ENCODE data around the gene DPYSL3.

DNA sequence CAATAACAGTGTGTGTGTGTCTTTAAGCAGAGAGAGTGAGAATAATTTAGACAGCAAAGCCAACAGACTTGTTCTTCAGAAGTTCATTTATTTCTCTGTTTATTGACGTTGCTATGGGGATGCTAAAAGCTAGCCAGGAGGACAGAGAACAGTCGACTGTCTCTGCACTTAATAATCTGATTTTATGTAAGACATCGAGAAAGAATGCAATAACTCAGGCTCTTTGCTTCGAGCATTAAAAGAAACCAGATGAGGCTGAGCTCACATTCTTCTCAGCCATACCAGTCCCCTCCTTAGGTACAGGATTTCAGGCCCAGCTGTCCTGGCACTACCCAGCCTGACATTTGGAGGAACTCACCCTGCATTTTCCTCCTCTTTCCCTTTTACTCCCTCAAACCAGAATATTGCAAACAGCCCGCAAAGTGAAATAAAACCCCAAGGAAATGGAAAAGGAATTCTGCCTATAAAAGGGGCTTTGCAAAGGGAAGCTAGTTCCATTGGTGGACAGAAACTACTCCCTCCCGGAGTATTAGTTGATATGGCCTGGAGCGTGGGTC lies 44.5 kb upstream of the DPYSL3 start:
- TF ChIP-seq YY1 (IDR thresholded peaks at IDR 0.05; ENCODE audit: insufficient read depth, insufficient read length) (no peak), ZNF274 (IDR thresholded peaks at IDR 0.05; ENCODE audit: low read depth, low read length) (no peak), SUZ12 (IDR thresholded peaks at IDR 0.05; ENCODE audit: extremely low read depth, insufficient read depth, insufficient read length) (no peak)
